HUES48 (cell line): ENCODE measurements around the gene ARAP2.

ENCODE experiments used
- H3K27ac ChIP-seq: one replicate; pipeline ENCODE4 v1.7.0; 2013; ENCODE audit warnings: low read depth, low read length, inconsistent platforms
- H3K27me3 ChIP-seq: 2 replicates; pipeline ENCODE4 v1.6.1; 2013; ENCODE audit warnings: mild to moderate bottlenecking, low read length; ENCODE audit not compliant: control insufficient read depth, insufficient read depth
- H3K36me3 ChIP-seq: 2 replicates; pipeline ENCODE4 v1.6.1; 2013; ENCODE audit warnings: low read length; ENCODE audit not compliant: control insufficient read depth, insufficient read depth
- H3K4me1 ChIP-seq: 2 replicates; pipeline ENCODE4 v1.6.1; 2013; ENCODE audit warnings: mild to moderate bottlenecking, low read length; ENCODE audit not compliant: control insufficient read depth, insufficient read depth
- H3K4me3 ChIP-seq: 2 replicates; pipeline ENCODE4 v1.5.1; 2013; ENCODE audit warnings: mild to moderate bottlenecking, low read depth, low read length
- H3K9ac ChIP-seq: 2 replicates; pipeline ENCODE4 v1.6.1; 2013; ENCODE audit warnings: mild to moderate bottlenecking, low read depth, low read length, moderate library complexity
- H3K9me3 ChIP-seq: 2 replicates; pipeline ENCODE4 v1.6.1; 2013; ENCODE audit warnings: low read length; ENCODE audit not compliant: control insufficient read depth, insufficient read depth

Gene ARAP2

GRCh38 chr4:36281384-36282106 lies 37.2 kb upstream of the ARAP2 start, which contains the start of gene DTHD1:
Gene DTHD1 (plus strand): TSS chr4:36281616. CDS start chr4:36281759, 143 bp downstream.
- Histone ChIP-seq H3K27me3 (no peaks in the 10 kb centered on the region), H3K9me3 (no peaks in the 10 kb centered on the region), H3K4me1 (0 out of 2 replicates have a peak, but pooled peaks cover 6% of the 10 kb centered on the region), H3K36me3 (no peaks in the 10 kb centered on the region), H3K4me3 (no peak within 1 kb of the TSS), H3K27ac (no peak within 1 kb of the TSS), H3K9ac (no peak within 1 kb of the TSS)

GRCh38 chr4:36280555-36280954 lies 36.2 kb upstream of the ARAP2 start:
- no peaks in the 10 kb centered on the region for H3K9me3 ChIP-seq
- no peaks in the 10 kb centered on the region for H3K36me3 ChIP-seq
- H3K27ac ChIP-seq = no peak overlapping the region
- no peak overlapping the region for H3K4me3 ChIP-seq
- H3K4me1 ChIP-seq = 0 out of 2 replicates have a peak, but pooled peaks cover 6% of the 10 kb centered on the region
- H3K27me3 ChIP-seq = no peaks in the 10 kb centered on the region
- no peak overlapping the region for H3K9ac ChIP-seq

GRCh38 chr4:36278789-36279188 lies 34.5 kb upstream of the ARAP2 start:
- Histone ChIP-seq H3K9ac (no peak overlapping the region), H3K36me3 (no peaks in the 10 kb centered on the region), H3K4me3 (no peak overlapping the region), H3K9me3 (no peaks in the 10 kb centered on the region), H3K4me1 (0 out of 2 replicates have a peak, but pooled peaks cover 6% of the 10 kb centered on the region), H3K27me3 (no peaks in the 10 kb centered on the region), H3K27ac (no peak overlapping the region)

DNA sequence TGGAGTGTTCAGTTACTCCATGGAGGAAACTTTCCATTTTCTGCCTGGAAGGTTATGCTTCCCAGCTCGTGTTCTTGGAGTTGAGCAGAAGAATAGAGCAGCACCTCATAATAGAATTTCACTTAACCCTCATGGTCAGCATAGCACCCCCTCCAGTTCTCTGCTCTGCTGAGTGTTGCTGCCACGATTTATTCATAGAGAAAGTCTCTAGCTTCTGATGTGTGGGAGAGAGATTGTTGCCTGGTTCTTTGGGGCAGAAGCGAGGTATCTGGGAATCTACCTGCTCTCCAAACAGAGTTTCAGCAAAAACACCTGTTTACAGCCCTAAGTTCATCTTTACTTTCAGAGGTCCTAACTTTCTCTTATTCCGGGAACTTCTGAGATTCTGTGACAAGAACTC lies 33.2 kb upstream of the ARAP2 start:
- no peak overlapping the region for H3K27ac ChIP-seq
- no peak overlapping the region for H3K4me3 ChIP-seq
- 0 out of 2 replicates have a peak, but pooled peaks cover 9% of the 10 kb centered on the region for H3K4me1 ChIP-seq
- H3K27me3 ChIP-seq = no peaks in the 10 kb centered on the region
- H3K9me3 ChIP-seq = no peaks in the 10 kb centered on the region
- no peaks in the 10 kb centered on the region for H3K36me3 ChIP-seq
- H3K9ac ChIP-seq = no peak overlapping the region

DNA sequence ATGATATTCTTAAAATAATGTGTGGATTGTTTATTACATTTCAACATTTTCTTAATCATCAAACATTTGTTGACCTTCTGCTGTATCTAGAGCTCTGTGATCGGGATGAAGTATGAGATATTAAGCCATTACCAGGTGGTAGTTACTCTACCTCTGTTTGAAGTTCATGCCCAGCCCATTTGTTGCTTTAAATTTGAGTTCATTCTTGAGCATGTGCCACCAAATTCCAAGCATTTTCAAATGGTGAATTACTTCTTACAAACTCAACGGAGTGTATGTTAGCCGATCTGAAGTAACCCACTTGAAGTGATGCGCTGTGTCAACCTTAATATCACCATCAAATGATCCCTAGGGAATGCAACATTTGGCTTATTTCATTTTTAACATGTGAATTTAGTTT lies 29.8 kb upstream of the ARAP2 start:
- H3K36me3 ChIP-seq = no peaks in the 10 kb centered on the region
- H3K9ac ChIP-seq = no peak overlapping the region
- no peaks in the 10 kb centered on the region for H3K27me3 ChIP-seq
- no peak overlapping the region for H3K27ac ChIP-seq
- H3K9me3 ChIP-seq = no peaks in the 10 kb centered on the region
- H3K4me3 ChIP-seq = no peak overlapping the region
- 0 out of 2 replicates have a peak, but pooled peaks cover 3% of the 10 kb centered on the region for H3K4me1 ChIP-seq

GRCh38 chr4:36273276-36273675 lies 29.0 kb upstream of the ARAP2 start:
- no peaks in the 10 kb centered on the region for H3K27me3 ChIP-seq
- H3K4me3 ChIP-seq = no peak overlapping the region
- H3K36me3 ChIP-seq = no peaks in the 10 kb centered on the region
- H3K9ac ChIP-seq = no peak overlapping the region
- H3K9me3 ChIP-seq = no peaks in the 10 kb centered on the region
- 0 out of 2 replicates have a peak, but pooled peaks cover 3% of the 10 kb centered on the region for H3K4me1 ChIP-seq
- H3K27ac ChIP-seq = no peak overlapping the region

- H3K4me3 ChIP-seq = no peak overlapping the region
- no peaks in the 10 kb centered on the region for H3K27me3 ChIP-seq
- peaks cover 7% of the 10 kb centered on the region for H3K4me1 ChIP-seq
- H3K36me3 ChIP-seq = no peaks in the 10 kb centered on the region
- no peaks in the 10 kb centered on the region for H3K9me3 ChIP-seq
- H3K9ac ChIP-seq = no peak overlapping the region
- no peak overlapping the region for H3K27ac ChIP-seq
Observed at GRCh38 chr4:36269533-36270173, 25.3 kb upstream of the ARAP2 start.

DNA sequence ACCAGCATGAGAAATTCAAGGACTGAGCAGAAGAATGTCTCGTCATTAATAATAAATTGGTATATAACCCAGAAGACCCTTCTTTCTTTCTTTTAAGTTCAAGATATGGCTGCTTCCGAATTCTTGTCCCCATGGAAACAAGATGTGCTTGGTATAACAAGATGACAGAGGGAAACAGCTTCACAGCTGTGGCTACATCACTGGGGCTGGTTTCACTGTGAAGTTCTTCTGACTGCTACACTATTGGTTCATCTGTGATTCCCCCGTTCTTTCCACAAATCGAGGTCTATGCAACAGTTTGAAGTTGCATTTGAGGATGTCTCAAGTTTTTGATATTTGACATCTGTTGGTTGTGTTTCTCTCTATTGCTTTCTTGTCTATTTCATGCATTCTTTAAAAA lies 24.8 kb upstream of the ARAP2 start:
- Histone ChIP-seq H3K4me3 (no peak overlapping the region), H3K27me3 (no peaks in the 10 kb centered on the region), H3K27ac (no peak overlapping the region), H3K9ac (no peak overlapping the region), H3K9me3 (no peaks in the 10 kb centered on the region), H3K4me1 (peaks cover 13% of the 10 kb centered on the region), H3K36me3 (no peaks in the 10 kb centered on the region)

DNA sequence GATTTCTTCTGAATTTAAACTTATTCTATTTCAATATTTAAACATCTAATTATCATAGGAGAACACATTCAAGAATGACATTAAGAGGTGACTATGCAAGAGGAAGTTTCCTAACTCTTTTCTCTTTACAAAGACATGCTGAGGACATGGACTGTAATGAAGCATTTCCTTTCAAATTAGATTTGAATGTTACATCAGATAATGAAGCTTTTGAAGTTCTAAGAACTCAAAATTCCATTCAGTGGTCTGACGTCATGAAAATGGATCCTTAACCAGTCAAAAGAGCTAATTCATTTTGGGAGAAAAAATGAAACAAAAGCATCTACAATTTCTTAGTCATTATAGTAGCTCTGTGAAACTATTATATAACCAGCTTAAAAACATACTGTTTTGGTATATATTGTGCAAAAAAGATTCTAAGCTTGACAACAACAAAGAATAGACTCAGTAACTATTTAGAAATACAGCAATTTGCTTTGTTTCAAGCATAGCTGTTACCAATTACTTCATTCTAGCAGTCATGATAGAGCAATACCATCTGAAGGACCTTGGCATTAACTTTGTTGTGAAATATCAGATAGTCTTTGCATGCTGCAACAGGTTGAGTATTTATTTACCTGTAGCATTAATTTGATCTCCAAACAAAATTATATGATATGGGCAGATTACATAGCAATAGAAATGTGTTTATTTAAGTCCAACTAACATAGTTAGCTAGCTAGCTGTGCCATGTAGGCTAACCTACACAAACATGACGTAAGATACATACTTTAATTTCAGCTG lies 23.4 kb upstream of the ARAP2 start:
- Histone ChIP-seq H3K27ac (no peak overlapping the region), H3K4me1 (peaks cover 14% of the 10 kb centered on the region), H3K4me3 (no peak overlapping the region), H3K9ac (no peak overlapping the region), H3K36me3 (no peaks in the 10 kb centered on the region), H3K9me3 (no peaks in the 10 kb centered on the region), H3K27me3 (no peaks in the 10 kb centered on the region)

GRCh38 chr4:36264207-36264826 lies 20.0 kb upstream of the ARAP2 start:
- H3K36me3 ChIP-seq = no peaks in the 10 kb centered on the region
- H3K27ac ChIP-seq = peak overlapping the region; percentile 62

More at GRCh38 chr4:36264207-36264826, 20.0 kb upstream of the ARAP2 start:
- Histone ChIP-seq H3K27me3 (no peaks in the 10 kb centered on the region), H3K4me1 (peaks cover 14% of the 10 kb centered on the region), H3K4me3 (peak overlapping the region; percentile 37), H3K9ac (no peak overlapping the region), H3K9me3 (no peaks in the 10 kb centered on the region)
